IPS DF 6.9 (cell line): ENCODE results near the gene MOV10L1.
"Not testable (repeated sequence)": the region's sequence is repeated elsewhere in the genome, so short reads cannot be mapped to it uniquely, and the experiment has no call there.

Experiments
- DNase-seq: peaks from one replicate; pipeline ENCODE4 v3.0.0-alpha.2; 2013; ENCODE audit warnings: low read depth, low spot score
- H3K27ac ChIP-seq: one replicate; pipeline ENCODE4 v1.5.1; 2013; ENCODE audit warnings: low read length, control low read depth
- H3K27me3 ChIP-seq: 2 replicates; pipeline ENCODE4 v1.6.1; 2013; ENCODE audit warnings: mild to moderate bottlenecking, low read length; ENCODE audit not compliant: control insufficient read depth, insufficient read depth
- H3K36me3 ChIP-seq: 2 replicates; pipeline ENCODE4 v1.6.1; 2013; ENCODE audit warnings: low read length; ENCODE audit not compliant: control insufficient read depth, insufficient read depth
- H3K4me1 ChIP-seq: 2 replicates; pipeline ENCODE4 v1.6.1; 2013; ENCODE audit warnings: low read length; ENCODE audit not compliant: control insufficient read depth, insufficient read depth
- H3K4me3 ChIP-seq: 2 replicates; pipeline ENCODE4 v1.5.1; 2013; ENCODE audit warnings: mild to moderate bottlenecking, low read length
- H3K9me3 ChIP-seq: 2 replicates; pipeline ENCODE4 v1.6.1; 2013; ENCODE audit warnings: low read length, inconsistent platforms; ENCODE audit not compliant: control insufficient read depth, insufficient read depth
- WGBS: extraction: QIAGEN DNeasy Blood & Tissue Kit; methylation state at CpG from one replicate; pipeline ENCODE4 v1.1.7; 2013; ENCODE audit warnings: mixed read lengths, missing lambda C conversion rate; ENCODE audit not compliant: insufficient read length, insufficient coverage; 5-methylcytosine and 5-hydroxymethylcytosine counted together

The MOV10L1 gene

GRCh38 chr22:50161508-50162390 is 71.9 kb downstream of the MOV10L1 start:
- Histone ChIP-seq H3K4me3 (no peak overlapping the region; the same call in 1 of the 2 replicates), H3K36me3 (no peaks in the 10 kb centered on the region), H3K27me3 (no peaks in the 10 kb centered on the region), H3K9me3 (no peaks in the 10 kb centered on the region), H3K4me1 (no peaks in the 10 kb centered on the region; the same call in 1 of the 2 replicates), H3K27ac (no peak overlapping the region)
- no CpG with 5 or more reads among the region's 23 CpGs for WGBS
- DNase-seq: no peak

- H3K4me3 ChIP-seq: no peak overlapping the region
- no peaks in the 10 kb centered on the region for H3K9me3 ChIP-seq
- no peaks in the 10 kb centered on the region; the same call in 1 of the 2 replicates for H3K4me1 ChIP-seq
- DNase-seq: no peak
- no peaks in the 10 kb centered on the region for H3K36me3 ChIP-seq
- WGBS: no CpG with 5 or more reads among the region's 10 CpGs
- no peaks in the 10 kb centered on the region for H3K27me3 ChIP-seq
- H3K27ac ChIP-seq: no peak overlapping the region
These were observed 72.7 kb downstream of the MOV10L1 start for GRCh38 chr22:50162391-50162956.

- Histone ChIP-seq H3K4me3 (no peak overlapping the region), H3K27ac (no peak overlapping the region), H3K27me3 (peaks cover 5% of the 10 kb centered on the region), H3K36me3 (no peaks in the 10 kb centered on the region), H3K4me1 (no peaks in the 10 kb centered on the region), H3K9me3 (no peaks in the 10 kb centered on the region)
- WGBS: no CpG with 5 or more reads among the region's 28 CpGs
- no peak for DNase-seq
These were observed 75.8 kb downstream of the MOV10L1 start for GRCh38 chr22:50165436-50166123.

- peaks cover 5% of the 10 kb centered on the region for H3K27me3 ChIP-seq
- H3K27ac ChIP-seq: no peak overlapping the region
- no peak for DNase-seq
- 100% methylated on average over 1 of the region's 11 CpGs for WGBS
- no peaks in the 10 kb centered on the region for H3K36me3 ChIP-seq
- H3K4me1 ChIP-seq: no peaks in the 10 kb centered on the region; the same call in 1 of the 2 replicates
- no peaks in the 10 kb centered on the region for H3K9me3 ChIP-seq
- H3K4me3 ChIP-seq: no peak overlapping the region
These were observed 78.1 kb downstream of the MOV10L1 start for GRCh38 chr22:50167689-50168489.

- H3K4me1 ChIP-seq, H3K27ac ChIP-seq, H3K9me3 ChIP-seq, H3K4me3 ChIP-seq, DNase-seq, H3K27me3 ChIP-seq, H3K36me3 ChIP-seq: not testable (repeated sequence)
- WGBS: no CpG with 5 or more reads among the region's 5 CpGs
These were observed 78.8 kb downstream of the MOV10L1 start for GRCh38 chr22:50168490-50169180.

- peak overlapping the region; percentile 73; the same call in 1 of the 2 replicates for H3K4me3 ChIP-seq
- no peaks in the 10 kb centered on the region for H3K36me3 ChIP-seq
- no peak for DNase-seq
- peaks cover 5% of the 10 kb centered on the region for H3K27me3 ChIP-seq
- H3K9me3 ChIP-seq: no peaks in the 10 kb centered on the region
- WGBS: no CpG with 5 or more reads among the region's 36 CpGs
- no peaks in the 10 kb centered on the region; the same call in 1 of the 2 replicates for H3K4me1 ChIP-seq
- H3K27ac ChIP-seq: no peak overlapping the region
These were observed 79.5 kb downstream of the MOV10L1 start for GRCh38 chr22:50169181-50169759.

- no CpG with 5 or more reads among the region's 70 CpGs for WGBS
- H3K36me3 ChIP-seq: no peaks in the 10 kb centered on the region
- peaks cover 5% of the 10 kb centered on the region for H3K27me3 ChIP-seq
- no peaks in the 10 kb centered on the region for H3K9me3 ChIP-seq
- DNase-seq: no peak
- H3K27ac ChIP-seq: no peak overlapping the region
- no peaks in the 10 kb centered on the region; the same call in 1 of the 2 replicates for H3K4me1 ChIP-seq
- peak overlapping the region; percentile 73; the same call in 1 of the 2 replicates for H3K4me3 ChIP-seq
These were observed 80.1 kb downstream of the MOV10L1 start for GRCh38 chr22:50169774-50170341.

- H3K27me3 ChIP-seq: peaks cover 5% of the 10 kb centered on the region
These were observed 80.9 kb downstream of the MOV10L1 start, which contains the start of gene PANX2 for GRCh38 chr22:50170453-50171318. PANX2 (plus strand) TSS chr22:50170731; CDS start chr22:50170731, 0 bp downstream.

More at GRCh38 chr22:50170453-50171318, 80.9 kb downstream of the MOV10L1 start, which contains the start of gene PANX2:
- H3K4me1 ChIP-seq: no peaks in the 10 kb centered on the region; the same call in 1 of the 2 replicates
- no peaks in the 10 kb centered on the region for H3K9me3 ChIP-seq
- no peaks in the 10 kb centered on the region for H3K36me3 ChIP-seq
- no peak for DNase-seq
- H3K27ac ChIP-seq: no peak within 1 kb of the TSS
- H3K4me3 ChIP-seq: peak within 1 kb of the TSS; percentile 78; the same call in 1 of the 2 replicates
- no CpG with 5 or more reads among the region's 105 CpGs for WGBS
